GM20431 (cell line): ENCODE results near the gene RAP1A.

ENCODE experiments used
- in situ Hi-C: fragments of 300-500 bp; cut with MseI, MboI; formaldehyde crosslinking; loops from one replicate; pipeline ENCODE4 v1.15.0; 2020; ENCODE audit warnings: low sequenced_read_pairs; ENCODE audit not compliant: unreplicated experiment

The RAP1A gene

DNA sequence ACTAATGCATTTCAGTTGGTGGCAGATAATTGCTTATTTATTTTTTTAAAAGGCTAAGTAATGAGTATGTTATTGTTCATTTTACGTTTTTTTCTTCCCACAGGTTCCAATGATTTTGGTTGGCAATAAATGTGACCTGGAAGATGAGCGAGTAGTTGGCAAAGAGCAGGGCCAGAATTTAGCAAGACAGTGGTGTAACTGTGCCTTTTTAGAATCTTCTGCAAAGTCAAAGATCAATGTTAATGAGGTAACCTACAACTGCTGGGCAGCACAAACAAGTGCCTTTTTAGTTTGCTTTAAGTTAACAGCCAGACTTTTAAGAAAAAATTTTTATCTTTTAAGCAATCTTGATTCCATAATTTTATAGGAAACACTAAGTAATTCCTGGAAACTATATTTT lies 84.7 kb downstream of the RAP1A start:
- in situ Hi-C loops: no loop called here

GRCh38 chr1:111704776-111705175 lies 85.2 kb downstream of the RAP1A start:
- in situ Hi-C loops: no loop called here

- in situ Hi-C loops: no loop called here
These were observed 86.3 kb downstream of the RAP1A start for GRCh38 chr1:111705841-111706240.

- in situ Hi-C loops: no loop called here
These were observed 87.3 kb downstream of the RAP1A start for GRCh38 chr1:111706921-111707320.

GRCh38 chr1:111707906-111708305 lies 88.3 kb downstream of the RAP1A start:
- in situ Hi-C loops: no loop called here

DNA sequence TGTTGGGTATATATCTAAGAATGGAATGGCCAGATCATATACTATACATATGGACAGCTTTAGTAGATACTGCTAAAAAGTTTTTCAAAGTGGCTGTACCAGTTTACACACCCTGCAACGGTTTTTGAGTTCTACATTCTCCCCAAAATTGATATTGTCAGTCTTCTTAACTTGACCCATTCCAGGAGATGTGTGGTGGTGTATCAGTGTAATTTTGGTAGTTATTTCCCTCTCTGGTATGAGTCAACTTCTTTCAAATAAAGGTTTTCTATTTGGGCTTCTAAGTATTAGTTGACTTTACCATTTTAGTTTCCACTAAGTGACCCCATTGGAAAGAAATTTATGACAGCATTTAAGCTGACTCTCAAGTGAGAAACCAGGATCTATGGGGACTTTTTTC lies 90.4 kb downstream of the RAP1A start:
- in situ Hi-C loops: no loop called here

GRCh38 chr1:111716333-111716732 lies 96.7 kb downstream of the RAP1A start:
- in situ Hi-C loops: no loop called here

DNA sequence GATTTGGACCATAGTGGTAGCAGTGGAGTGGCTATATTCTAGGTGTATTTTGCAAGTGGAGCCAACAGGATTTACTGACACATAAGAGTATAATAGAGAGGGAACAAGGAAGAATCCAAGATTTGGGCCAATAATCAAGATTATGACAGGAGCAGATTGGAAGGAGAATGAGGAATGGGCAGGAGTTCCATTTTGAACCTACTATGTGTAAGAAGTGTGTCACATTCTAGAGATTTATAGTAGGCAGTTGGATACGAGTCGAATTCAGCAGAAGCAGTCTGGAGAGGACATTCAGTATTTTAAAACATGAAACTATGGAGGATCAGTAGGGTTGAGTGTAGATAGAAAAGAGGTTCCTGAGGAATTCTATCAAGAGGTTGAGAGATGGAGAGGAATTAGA lies 97.9 kb downstream of the RAP1A start:
- in situ Hi-C loops: no loop called here

- in situ Hi-C loops: no loop called here
These were observed 99.5 kb downstream of the RAP1A start for GRCh38 chr1:111719135-111719534.

DNA sequence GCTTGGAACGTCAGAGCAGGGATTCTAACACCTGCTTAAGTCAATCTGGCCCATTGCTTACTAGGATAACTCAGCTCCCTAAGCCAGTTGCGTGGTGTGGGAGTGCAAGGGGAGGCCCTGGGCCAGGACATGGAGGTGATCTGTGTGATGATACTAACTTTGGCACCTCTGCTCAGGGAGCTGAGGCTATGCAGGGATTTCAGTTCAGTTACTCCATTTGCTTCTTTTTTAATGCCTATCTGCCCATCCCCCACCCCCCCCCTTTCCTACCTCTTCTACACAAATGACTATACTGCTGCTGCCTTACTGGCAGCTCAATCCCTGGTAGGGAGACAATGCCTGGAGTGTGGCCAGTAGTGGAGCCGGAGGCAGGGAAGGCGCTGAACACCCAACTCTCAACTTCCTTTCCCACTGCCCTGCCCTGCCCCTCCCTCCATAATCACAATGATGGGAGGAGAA lies 100.1 kb downstream of the RAP1A start:
- in situ Hi-C loops: no loop called here

DNA sequence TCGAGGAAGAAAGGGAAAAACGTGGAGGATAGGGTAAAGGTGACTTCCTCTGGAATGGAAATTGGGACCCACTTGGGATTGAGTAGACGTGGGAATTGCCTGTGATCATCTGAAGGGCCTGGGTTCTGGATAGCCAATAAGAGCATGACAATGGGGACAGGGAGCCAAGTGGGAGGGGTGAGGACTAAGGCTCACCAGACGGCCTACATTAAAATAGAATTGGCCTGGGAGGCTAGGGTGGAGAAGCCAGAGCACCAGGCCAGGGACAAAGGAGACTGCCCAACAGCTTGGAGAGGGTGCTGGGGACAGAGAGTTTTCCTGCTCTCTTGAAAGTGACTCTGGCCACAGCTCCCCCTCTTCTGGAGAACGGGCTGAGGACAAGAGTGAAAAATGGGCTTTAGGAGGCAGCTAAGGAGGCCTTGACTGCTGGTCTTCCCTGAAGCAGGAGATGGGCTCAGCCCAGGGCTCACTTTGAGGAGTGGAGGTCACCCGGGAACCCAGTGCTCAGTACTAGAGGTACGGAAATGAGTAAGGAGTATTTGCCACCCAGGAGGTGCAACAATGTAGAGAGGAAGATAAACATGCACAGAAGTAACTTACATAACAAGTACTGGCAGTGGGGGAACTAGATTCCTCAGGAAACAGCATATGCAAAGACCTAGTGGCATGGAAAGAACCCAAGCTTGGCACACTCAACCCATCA lies 100.8 kb downstream of the RAP1A start:
- in situ Hi-C loops: no loop called here

DNA sequence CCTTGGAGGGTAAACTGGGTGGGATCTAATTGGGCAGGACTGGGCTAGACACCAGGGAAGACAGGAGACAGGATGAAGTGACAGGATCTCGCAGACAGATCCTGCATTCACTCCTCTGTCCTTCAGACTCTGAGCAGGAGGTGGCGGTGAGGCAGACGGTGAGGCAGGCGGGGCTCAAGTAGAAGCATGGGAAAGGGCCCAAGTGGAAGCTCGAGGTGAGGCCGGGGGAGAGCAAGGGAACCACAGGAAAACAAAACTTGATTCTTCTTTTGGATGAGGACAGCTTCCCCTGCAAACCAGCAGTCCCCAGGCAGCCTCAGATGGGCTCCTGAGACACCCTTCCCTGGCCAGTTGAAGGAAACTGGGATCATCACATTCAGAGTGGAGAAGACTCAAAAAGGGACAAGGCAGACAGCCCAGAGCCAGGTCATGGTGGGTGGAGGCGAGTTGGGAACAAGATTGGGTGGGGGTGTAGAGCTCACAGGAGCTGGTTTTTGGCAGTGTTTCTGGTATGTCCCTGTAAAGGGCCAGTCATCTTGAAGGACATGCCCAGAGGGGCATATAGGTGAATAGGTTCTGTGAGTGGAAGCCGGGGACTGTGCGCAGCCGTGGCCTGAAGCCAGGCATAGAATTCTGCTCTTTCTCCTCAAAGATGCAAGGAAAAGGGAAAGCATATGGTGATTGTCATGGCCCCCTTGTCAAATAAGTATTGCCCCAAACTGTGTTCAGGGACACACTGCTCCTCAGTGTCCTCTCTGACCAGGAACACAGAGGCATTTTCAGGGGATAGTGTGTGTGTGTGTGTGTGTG lies 101.6 kb downstream of the RAP1A start:
- in situ Hi-C loops: no loop called here

- in situ Hi-C loops: no loop called here
These were observed 103.7 kb downstream of the RAP1A start for GRCh38 chr1:111723091-111723806.

- in situ Hi-C loops: no loop called here
These were observed 104.3 kb downstream of the RAP1A start for GRCh38 chr1:111723871-111724270.

DNA sequence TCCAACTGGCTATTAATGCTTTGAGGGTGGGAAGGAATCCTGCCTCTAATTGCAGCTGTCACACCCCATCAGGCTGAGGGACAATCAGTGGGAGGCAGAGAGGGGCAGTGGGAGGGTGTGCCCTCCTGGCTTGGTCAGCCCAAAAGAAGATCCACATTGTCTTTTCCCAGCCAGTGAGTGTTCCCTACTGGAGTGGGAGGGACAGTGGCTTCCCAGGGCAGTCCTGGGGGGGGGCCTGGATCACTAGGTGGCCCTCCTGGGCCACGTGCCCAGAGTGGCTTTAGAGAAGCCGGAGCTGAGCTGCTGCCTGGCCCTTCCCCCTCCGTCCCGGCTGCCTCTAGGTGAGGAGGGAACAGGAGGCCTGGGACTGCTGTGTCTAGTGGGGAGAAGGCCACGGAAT lies 105.6 kb downstream of the RAP1A start:
- in situ Hi-C loops: no loop called here

DNA sequence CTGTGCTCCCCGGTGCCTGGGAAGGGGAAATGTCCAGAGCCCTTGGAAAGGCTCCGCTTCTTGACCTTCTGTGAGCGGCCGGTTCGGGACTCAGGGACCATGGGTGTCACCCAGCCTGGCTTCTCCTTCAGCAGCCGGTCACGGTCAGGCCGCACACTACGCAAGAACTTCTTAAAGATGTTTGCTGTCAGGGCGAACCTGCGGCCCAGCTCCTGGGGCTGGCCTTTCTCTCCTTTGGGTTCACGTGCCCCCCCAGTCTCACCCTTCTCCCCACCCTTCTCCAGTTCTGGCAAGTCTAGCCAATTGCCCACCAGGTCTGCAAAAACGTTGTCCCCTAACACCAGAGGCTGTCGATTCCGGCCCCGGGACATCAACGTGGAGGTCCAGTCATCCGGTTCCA lies 107.5 kb downstream of the RAP1A start:
- in situ Hi-C loops: no loop called here

- in situ Hi-C loops: no loop called here
These were observed 109.8 kb downstream of the RAP1A start for GRCh38 chr1:111729271-111729921.

DNA sequence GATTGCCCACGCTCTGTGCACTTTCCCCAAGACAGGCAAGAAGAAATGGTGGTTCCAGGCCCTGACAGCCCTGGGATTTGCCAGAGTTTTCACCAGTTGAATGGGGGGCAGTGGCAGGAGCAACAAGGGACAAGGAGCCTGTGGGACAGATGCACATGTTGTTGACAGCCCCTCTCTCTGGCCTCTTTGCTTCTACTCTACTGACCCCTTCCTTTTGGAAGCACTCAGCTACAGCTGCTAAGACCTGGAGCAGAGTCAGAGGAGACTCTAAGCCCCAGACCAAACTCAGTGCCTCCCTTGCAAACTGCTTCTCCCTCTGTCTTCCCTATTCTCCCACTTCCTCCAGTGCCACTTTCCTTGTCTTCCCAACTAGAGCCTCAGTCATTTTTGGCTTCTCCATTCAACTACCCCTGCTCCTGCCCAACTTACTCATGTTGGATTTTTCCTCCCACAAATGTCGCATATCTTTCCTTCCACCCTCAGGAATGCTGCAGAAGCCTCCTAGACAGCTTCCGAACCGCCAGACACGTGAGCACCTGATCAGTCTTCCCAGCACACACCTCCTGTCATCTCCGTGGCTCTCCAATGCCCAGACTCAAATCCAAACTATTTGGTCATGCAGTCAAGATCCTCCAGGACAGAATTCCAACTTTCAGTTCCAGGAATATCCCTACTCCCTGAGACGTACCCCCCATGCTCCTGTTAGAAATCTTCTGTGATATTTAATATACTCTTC lies 110.5 kb downstream of the RAP1A start:
- in situ Hi-C loops: no loop called here

- in situ Hi-C loops: no loop called here
These were observed 111.1 kb downstream of the RAP1A start for GRCh38 chr1:111730706-111731105.

DNA sequence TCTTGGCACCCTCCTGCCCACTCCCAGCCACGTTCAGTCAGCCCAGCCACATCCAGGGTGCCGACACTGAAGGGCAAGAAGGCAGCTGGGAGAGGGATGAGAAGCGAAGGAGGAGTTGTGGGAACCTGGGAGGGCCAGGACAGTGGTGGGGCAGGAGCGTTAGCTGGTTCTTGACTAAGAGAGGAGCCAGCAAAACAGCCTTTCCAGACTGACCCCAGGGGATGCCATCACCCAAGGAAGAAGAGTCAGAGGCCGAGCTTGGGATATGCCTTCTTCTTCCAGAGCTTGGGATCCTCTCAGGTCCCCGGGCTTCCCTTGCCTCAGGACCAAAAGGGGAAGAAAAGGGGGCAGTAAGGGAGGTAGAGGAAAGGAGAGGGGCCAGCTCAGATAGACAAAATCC lies 112.4 kb downstream of the RAP1A start:
- in situ Hi-C loops: no loop called here
